Activated T-cell treated with anti-CD3 and anti-CD28 coated beads, Interleukin-2, amount 50 U/mL, for 72 hours (primary cell): ENCODE data around the gene CFDP1. TPM values are rescaled to one million over a fixed set of nuclear protein-coding genes. Genes with fewer than 3 reads are reported as not detected.

ENCODE experiments used
- ATAC-seq, 2 donors: fragments of 150-1000 bp; cut with Tn5 transposase; replicated peaks in 1 of 2; 2 replicates each; pipeline ENCODE4 v1.10.0; 2021; ENCODE audit warnings: moderate library complexity in 2 of 2, mild to moderate bottlenecking in 1 of 2
- DNase-seq, 2 donors: peaks; one replicate each; pipeline ENCODE4 v3.0.0; 2021 to 2022; ENCODE audit warnings: mixed read lengths in 1 of 2
- H3K27ac Mint-ChIP-seq: one replicate; pipeline ENCODE4 v1.8.0; 2022; ENCODE audit warnings: mild to moderate bottlenecking, moderate library complexity, mixed read lengths
- H3K27me3 Mint-ChIP-seq: one replicate; pipeline ENCODE4 v1.8.0; 2022; ENCODE audit warnings: low read depth, mixed read lengths
- H3K36me3 Mint-ChIP-seq, 2 donors: one replicate each; pipeline ENCODE4 v1.8.0; 2022; ENCODE audit warnings: mixed read lengths in 2 of 2, mild to moderate bottlenecking in 1 of 2; ENCODE audit not compliant: insufficient read depth in 2 of 2
- H3K4me1 Mint-ChIP-seq: one replicate; pipeline ENCODE4 v1.8.0; 2022; ENCODE audit warnings: low read depth, mixed read lengths
- H3K4me3 Mint-ChIP-seq, 2 donors: one replicate each; pipeline ENCODE4 v1.8.0; 2022; ENCODE audit warnings: mild to moderate bottlenecking in 2 of 2, mixed read lengths in 2 of 2, moderate library complexity in 2 of 2
- H3K9me3 Mint-ChIP-seq, 2 donors: one replicate each; pipeline ENCODE4 v1.8.0; 2022; ENCODE audit warnings: mixed read lengths in 2 of 2
- total RNA-seq, 2 donors: library from RNA; stranded (reverse); gene quantifications; one replicate each; pipeline ENCODE4 v1.2.3, GENCODE V29; 2022

CFDP1 gene
- total RNA-seq, 2 donors from 2014 or later, result 25.7 to 32.1 TPM

DNA sequence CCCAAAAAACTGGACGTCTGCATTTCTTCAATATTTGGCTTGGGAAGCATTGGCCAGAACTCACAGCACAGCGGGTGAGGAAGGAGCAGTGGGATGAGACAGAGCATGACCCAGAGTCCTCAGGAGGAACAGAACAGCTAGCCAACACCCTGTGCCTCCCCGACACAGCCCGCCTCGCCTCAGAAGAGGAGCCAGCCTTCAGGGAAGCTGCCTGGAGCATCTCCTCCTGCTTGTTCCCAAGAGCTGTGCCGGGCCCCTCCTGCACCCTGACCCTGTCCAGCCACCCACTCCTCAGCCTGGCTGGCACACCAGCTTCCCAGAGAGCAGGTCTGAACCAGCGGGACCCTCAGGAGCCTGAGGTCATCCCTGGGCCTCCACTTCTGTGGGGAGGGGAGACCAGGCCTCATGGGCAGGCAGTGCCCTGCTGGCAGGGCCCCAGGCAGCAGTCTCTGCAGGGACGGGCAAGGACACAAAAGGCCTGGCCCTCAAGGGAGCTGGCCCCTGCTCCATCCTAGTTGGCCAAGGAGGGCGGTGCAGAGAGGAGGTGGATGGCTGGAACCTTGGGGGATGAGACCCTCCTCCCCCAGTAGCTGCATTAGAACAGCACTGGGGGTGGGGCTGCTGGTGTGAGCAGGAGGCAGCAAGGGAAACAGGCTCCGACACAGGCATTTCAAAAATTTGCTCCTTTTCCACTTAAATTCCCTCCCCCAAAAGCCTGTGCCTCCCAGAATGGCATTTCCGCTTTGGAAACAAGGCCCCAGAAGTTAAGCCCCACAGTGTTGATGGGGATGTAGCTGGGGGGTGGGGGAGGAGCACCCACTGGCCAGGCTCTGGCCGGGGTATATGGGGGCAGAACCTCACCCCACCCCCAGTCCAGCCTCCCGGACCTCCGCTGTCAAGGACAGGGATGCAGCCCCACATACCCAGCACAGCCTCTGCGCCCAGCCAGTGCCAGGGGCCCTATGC, 180.1 kb downstream of the CFDP1 start:
- Mint-ChIP-seq H3K27ac (no peak overlapping the region), H3K9me3 (no peaks in the 10 kb centered on the region), H3K36me3 (no peaks in the 10 kb centered on the region), H3K27me3 (peaks cover 52% of the 10 kb centered on the region), H3K4me1 (no peaks in the 10 kb centered on the region), H3K4me3 (no peak overlapping the region)
- DNase-seq, result no peak
- ATAC-seq, result no peak

DNA sequence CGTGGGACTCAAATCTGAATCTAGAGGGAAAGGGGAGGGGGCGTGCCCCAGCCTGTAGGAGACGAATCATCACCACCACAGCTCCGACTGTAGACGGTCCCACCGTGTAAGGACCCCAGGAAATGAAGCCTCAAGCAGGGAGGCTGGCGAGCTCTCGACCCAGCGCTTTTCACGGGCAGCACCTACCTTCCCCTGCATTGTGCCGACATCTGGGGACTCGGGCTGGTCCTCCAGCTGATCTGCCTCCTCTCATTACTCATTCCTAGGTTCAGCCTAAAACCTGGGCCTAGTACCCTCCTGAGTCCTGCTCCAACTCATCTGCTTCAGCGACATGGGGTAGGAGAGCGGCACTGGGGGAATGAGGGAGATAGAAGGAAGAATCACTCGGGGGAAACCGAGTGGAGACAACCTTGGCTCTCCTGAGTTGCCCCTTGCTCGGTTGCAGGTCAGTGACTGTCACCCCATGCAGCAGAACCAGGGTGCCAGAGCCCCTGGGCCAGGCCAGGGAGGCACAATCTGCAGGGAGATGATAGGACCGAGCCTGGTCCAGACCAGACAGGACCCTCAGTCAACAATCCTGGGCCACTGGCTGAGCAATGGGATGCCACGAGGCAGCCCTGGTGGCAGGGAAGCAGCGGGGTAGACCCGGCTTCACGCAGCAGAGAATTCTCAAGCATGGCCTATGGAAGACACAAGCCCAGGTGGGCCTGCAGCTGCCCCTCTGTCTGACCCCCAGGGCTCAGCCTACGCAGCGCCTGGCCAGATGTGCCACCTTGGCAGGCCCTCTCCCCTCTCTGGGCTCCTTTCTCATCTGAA, 181.0 kb downstream of the CFDP1 start:
- Mint-ChIP-seq H3K9me3 (no peaks in the 10 kb centered on the region), H3K27me3 (peaks cover 60% of the 10 kb centered on the region), H3K36me3 (no peaks in the 10 kb centered on the region), H3K4me1 (no peaks in the 10 kb centered on the region), H3K27ac (no peak overlapping the region), H3K4me3 (peak overlapping the region; percentile 75 to 77)
- DNase-seq, result no peak
- ATAC-seq, result no peak

DNA sequence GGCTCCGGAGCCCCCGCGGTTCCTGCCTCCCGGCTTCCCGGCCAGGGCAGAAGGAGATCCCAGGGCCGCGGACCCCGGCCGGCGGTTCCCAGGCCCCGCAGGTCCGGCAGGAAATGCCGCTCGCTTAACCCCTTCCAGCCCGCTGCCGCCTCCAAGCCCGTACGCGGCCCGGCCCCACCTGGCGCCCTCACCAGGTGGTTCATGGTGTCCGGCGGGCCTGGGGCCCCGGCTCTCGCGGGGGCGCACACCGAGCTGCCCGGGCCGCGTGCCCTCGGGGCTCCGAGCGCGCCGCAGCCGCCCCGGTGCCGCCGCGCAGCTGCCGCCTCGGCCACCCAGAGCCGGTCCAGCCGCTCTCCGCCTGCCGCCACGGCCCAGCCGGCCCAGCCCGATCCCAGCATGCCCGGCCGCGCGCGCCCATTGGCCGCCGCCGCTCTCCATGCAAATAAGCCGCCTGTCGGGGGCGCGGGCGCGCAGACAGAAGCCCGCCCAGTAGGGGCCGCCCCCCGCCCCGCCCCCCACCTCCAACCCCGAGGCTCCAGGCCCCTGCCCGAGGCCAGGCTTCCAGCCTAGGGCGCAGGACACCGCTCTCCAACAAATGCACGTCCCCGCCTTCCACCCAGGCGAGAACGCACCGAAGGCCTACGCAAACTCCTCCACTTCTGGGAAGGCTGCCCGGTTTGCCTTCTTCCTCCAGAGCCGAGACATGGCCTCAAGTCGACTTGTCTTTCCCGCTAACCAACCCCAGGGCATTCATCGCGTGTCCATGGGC, 181.8 kb downstream of the CFDP1 start, which contains the start of gene BCAR1:
BCAR1 (minus strand) TSS at position 345 of the 769 bp plus-strand sequence; CDS start at position 203, 142 bp downstream.
- DNase-seq, result peak; percentile 31 to 35
- no peak within 1 kb of the TSS for H3K27ac Mint-ChIP-seq
- peaks cover 67% of the 10 kb centered on the region for H3K27me3 Mint-ChIP-seq
- no peaks in the 10 kb centered on the region for H3K4me1 Mint-ChIP-seq
- peak within 1 kb of the TSS; percentile 75 to 77 for H3K4me3 Mint-ChIP-seq
- no peaks in the 10 kb centered on the region for H3K9me3 Mint-ChIP-seq
- peak; percentile 74 for ATAC-seq
- no peaks in the 10 kb centered on the region for H3K36me3 Mint-ChIP-seq

DNA sequence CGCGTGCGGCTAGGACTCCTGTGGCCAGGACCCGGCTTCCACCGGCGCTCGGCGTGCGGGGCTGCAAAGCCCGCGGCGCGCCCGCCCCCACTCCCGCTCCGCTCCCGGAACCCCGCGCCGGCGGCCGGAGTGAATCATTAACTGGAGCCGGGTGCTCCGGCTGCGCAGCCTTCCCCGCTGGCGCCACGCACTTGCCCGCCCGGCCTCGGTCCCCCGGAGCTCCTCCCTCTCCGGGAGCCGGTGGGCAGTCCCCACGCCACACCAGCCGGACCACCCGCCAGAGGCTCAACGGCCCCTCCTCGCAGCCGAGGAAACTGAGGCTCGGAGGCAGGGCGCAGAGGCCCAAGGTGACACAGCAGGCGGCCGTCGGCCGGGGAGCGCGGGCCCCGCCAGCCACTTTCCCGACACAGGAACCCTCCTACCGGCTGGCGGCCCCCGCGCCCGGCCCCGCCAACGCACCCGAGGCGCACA, 182.5 kb downstream of the CFDP1 start:
- H3K27me3 Mint-ChIP-seq, result peaks cover 70% of the 10 kb centered on the region
- no peaks in the 10 kb centered on the region for H3K36me3 Mint-ChIP-seq
- ATAC-seq (peak; percentile 20 to 53), DNase-seq (peak; percentile 21 to 22)
- no peaks in the 10 kb centered on the region for H3K9me3 Mint-ChIP-seq
- peak overlapping the region; percentile 50 to 62 for H3K4me3 Mint-ChIP-seq
- H3K27ac Mint-ChIP-seq, result no peak overlapping the region
- H3K4me1 Mint-ChIP-seq, result no peaks in the 10 kb centered on the region

DNA sequence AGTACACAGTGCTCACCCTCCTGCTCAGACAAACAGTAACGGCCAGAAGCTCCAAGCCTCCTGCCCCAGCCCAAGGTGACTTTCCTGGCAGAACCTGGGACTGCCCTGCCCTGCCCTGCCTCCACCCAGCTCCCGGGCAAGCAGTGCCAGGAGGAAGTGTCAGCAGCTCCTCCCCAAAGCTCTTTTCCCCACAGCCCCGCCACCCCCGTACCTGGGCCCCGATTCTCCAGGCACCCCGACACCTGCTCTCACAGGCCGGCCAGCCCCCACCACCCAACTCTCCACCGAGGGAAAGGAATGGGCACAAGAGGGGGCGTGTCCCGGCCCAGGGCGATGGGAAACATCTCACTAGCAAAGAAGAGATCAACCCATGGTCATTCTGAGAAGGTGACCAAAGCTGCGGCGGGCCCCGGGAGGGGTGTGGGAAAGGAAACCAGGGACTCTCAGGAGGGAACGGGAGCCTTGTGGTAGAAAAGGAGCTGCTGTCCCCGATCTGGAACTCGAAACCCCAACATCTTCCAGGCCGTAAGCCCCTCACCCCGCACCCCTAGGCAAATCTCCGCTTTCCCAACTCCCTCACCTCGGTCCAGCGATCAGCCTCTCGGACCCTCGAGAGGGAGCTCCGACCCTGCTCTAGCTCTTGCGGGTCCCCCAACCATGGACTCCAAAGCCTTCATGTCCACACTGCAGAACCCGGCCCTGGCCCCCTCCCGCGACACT, 183.1 kb downstream of the CFDP1 start:
- Mint-ChIP-seq H3K4me1 (no peaks in the 10 kb centered on the region), H3K4me3 (peak overlapping the region; percentile 50 to 62), H3K27ac (no peak overlapping the region), H3K27me3 (peaks cover 69% of the 10 kb centered on the region), H3K36me3 (no peaks in the 10 kb centered on the region), H3K9me3 (no peaks in the 10 kb centered on the region)
- ATAC-seq, result no peak
- DNase-seq, result no peak

DNA sequence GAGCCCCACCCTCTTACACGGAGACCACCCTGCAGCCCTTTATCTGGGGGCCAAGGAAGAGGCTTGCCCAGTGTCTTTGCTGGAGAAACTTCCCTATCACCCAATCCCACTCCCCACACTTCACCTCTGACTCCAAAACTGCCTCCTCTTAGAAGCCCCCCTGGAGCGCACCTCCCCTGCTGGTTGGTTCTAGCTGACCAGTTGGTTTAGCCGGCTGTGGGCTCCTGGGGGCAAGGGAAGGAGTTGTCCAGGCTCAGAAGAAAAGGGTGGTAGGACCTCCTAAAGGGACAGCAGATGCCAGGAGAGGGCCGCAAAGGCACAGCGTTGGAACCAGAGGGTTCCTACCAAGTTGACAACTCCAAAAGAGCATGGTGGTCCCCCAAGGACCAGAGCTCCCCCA, 183.9 kb downstream of the CFDP1 start:
- H3K4me1 Mint-ChIP-seq, result peaks cover 4% of the 10 kb centered on the region
- no peak overlapping the region for H3K4me3 Mint-ChIP-seq
- no peaks in the 10 kb centered on the region for H3K36me3 Mint-ChIP-seq
- DNase-seq, result no peak
- no peaks in the 10 kb centered on the region for H3K9me3 Mint-ChIP-seq
- ATAC-seq, result no peak
- no peak overlapping the region for H3K27ac Mint-ChIP-seq
- H3K27me3 Mint-ChIP-seq, result peaks cover 61% of the 10 kb centered on the region

DNA sequence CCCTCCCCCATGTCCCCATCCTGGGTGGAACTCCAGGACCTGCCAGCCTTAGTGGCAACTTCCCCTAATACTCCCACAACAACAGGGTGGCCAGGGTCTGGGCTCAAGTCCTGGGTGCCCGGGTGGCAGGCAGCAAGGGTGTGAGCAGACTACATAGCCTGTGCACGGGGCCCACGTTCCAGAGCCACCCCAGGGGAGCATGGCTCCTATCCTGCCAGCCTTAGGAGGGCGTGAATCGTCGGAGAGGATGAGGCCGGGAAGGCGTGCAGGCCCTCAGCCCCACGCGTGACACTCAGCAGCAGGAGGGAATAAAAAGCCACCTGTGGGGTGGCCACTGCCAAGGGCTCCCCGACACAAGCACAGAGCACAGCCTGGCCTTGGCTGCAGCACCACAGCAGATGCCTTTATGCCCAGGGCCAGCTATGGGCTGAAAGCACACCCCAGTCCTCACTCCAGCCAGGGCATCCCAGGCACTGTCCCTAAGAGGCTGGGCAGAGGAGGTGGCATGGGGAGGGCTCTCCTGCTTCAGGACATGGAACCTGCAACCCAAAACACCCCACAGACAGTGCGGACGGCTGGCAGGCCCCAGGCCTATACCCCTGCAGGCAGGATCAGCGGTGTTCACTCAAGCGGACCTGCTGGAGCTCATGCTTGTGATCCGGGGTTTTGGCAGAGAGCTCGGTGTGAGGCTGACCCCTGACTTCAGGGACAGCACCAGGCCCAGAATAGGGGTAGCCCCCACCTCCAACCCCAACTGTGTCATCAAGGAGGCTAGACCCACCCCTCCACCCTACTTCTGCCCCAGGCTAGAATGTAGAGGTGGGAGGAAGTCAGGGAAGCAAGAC, 184.5 kb downstream of the CFDP1 start:
- ATAC-seq (no peak), DNase-seq (no peak)
- no peak overlapping the region for H3K4me3 Mint-ChIP-seq
- H3K9me3 Mint-ChIP-seq, result no peaks in the 10 kb centered on the region
- no peaks in the 10 kb centered on the region for H3K36me3 Mint-ChIP-seq
- H3K4me1 Mint-ChIP-seq, result peaks cover 8% of the 10 kb centered on the region
- peaks cover 57% of the 10 kb centered on the region for H3K27me3 Mint-ChIP-seq
- no peak overlapping the region for H3K27ac Mint-ChIP-seq

DNA sequence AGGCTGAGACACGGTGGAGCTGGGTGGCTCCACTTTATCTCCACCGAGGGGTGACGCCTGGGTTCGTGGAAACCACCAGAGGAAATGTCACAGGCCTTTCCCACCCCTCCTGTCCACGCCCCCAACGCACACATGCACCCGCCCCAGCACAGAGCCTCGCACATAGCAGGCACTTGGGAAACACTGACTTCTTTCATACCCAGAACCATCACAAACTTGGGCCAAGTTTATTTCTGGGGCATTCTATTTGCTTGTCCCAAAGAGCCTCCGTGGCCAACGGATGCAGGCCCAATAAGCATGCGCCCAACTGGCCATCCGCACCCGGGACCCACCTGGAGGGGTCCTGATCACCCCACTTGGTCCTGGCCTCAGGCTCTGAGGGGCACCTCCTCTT, 185.2 kb downstream of the CFDP1 start:
- no peaks in the 10 kb centered on the region for H3K36me3 Mint-ChIP-seq
- ATAC-seq (no peak), DNase-seq (no peak)
- no peaks in the 10 kb centered on the region for H3K9me3 Mint-ChIP-seq
- peaks cover 51% of the 10 kb centered on the region for H3K27me3 Mint-ChIP-seq
- H3K4me1 Mint-ChIP-seq, result peaks cover 8% of the 10 kb centered on the region
- no peak overlapping the region for H3K4me3 Mint-ChIP-seq
- H3K27ac Mint-ChIP-seq, result no peak overlapping the region

DNA sequence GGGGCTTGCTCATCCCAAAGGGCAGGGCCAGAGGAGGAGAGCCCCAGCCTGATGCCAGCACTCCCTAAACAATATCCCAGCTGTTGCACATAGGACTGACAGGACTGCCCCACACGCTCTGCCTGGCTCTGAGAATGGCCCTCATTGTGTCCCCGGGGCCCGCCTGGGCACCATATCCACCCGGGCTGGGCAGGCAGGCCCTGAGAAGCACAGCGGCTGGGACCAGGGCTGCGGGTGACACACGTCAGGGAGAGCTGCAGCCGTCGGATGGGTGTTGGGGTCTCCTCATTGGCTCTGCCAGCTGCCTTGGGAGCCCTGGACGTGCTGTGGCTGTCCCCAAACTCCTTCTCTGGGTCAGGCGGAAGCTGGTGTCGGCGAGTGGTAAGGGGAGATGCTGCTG, 186.1 kb downstream of the CFDP1 start:
- H3K27ac Mint-ChIP-seq, result no peak overlapping the region
- DNase-seq, result no peak
- peaks cover 42% of the 10 kb centered on the region for H3K27me3 Mint-ChIP-seq

DNA sequence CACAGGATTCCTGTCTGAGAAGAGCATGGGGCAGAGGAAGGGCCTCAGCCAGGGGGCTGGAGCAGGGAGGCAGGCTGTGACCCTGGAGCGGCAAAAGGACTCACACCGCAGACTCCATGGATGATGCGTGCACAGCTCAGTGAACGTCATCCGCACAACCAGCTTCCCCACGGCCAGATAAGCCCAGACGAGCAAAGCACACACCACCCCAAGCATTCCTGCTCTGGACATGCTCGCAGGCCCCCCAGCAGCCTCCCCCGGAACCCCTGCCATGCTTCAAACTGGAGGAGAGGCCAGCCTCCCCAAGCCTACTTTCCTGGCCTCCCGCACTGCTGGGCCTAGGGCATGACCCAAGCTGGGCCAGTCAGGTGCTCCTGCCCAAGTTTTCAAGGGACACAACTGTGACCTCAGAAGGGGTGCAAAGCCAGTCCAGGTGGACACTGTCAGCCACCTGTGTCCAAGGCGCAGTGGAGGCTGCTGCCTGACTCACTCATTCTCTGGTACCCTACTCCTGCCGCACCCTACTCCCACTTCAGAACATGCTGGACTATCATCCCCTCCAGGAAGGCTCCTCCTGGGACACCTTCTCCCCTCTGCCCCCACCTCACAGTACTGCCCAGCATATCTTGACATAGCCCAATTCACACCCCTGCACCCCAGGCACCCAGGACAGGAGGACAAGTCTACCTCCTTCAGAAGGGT, 186.6 kb downstream of the CFDP1 start:
- no peaks in the 10 kb centered on the region for H3K9me3 Mint-ChIP-seq
- peaks cover 8% of the 10 kb centered on the region for H3K4me1 Mint-ChIP-seq
- ATAC-seq (no peak), DNase-seq (no peak)
- H3K27ac Mint-ChIP-seq, result no peak overlapping the region
- no peak overlapping the region for H3K4me3 Mint-ChIP-seq
- H3K27me3 Mint-ChIP-seq, result peaks cover 36% of the 10 kb centered on the region
- no peaks in the 10 kb centered on the region for H3K36me3 Mint-ChIP-seq

More for the DNA sequence above, 186.1 kb downstream of the CFDP1 start:
- H3K4me3 Mint-ChIP-seq, result no peak overlapping the region
- peaks cover 8% of the 10 kb centered on the region for H3K4me1 Mint-ChIP-seq
- no peaks in the 10 kb centered on the region for H3K9me3 Mint-ChIP-seq
- ATAC-seq, result no peak
- no peaks in the 10 kb centered on the region for H3K36me3 Mint-ChIP-seq
